ENCODE measurements around the gene CA5A.
A peak's percentile ranks its signal among the peaks of the same experiment; 100 is the strongest.

CA5A gene

DNA sequence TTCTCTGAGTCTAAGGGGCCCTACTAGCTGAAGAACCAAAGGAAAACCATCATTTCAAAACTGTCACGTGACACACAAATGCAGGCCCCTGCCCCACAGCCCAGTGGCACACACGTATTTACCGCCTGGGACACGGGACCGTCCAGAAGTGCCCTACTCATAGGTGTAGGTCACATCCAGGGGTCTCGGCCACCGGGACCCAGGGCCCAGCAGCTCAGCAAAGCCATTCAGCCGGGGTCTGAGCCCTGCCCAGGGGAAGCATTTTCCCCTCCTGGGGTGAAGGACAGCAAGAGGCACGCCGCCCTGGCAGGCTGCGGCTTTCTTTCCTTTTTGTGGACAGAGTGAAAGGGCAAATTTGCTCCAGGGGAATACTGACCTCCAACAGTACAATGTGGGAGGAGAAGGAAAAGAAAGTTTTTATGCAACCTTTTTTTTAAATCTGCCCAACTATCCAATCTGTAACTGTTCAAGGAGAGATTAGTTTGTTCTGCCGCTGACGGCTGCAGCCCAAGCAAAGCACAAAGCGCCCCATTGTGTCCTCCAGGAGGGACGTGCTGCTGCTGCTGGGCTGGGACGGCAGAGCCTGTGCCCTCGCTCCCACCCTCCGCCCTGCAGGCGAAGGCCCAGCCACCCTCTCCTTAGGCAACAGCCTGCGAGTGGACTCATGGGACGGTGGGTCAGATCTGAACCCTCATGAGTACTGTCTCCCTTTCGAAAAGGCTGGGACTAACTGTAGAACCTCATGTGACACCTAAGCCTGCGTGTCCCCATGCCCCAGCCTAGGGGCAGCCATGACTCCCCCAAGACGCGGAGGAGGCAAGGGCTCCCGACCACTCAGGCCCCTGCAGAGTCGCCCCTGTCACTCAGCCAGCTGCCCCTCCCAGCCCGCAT lies 88.3 kb downstream of the CA5A start:
- DNase-seq = peak; percentile 65

DNA sequence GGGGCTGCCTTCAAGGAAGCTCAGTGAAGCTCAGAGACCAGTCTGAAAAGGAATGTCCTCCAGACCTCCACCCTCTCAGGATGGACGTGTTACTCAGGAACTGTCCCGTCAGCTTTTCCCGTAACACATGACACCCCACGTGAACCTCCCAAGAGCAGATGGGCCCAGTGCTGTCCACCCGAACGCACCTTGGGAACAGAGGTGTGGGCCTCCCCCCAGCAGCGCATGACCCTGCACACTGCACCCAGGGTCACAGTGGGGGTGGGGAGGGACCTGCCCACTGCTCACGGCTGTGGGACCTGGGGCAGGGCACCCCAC lies 88.9 kb downstream of the CA5A start:
- DNase-seq = no peak

DNA sequence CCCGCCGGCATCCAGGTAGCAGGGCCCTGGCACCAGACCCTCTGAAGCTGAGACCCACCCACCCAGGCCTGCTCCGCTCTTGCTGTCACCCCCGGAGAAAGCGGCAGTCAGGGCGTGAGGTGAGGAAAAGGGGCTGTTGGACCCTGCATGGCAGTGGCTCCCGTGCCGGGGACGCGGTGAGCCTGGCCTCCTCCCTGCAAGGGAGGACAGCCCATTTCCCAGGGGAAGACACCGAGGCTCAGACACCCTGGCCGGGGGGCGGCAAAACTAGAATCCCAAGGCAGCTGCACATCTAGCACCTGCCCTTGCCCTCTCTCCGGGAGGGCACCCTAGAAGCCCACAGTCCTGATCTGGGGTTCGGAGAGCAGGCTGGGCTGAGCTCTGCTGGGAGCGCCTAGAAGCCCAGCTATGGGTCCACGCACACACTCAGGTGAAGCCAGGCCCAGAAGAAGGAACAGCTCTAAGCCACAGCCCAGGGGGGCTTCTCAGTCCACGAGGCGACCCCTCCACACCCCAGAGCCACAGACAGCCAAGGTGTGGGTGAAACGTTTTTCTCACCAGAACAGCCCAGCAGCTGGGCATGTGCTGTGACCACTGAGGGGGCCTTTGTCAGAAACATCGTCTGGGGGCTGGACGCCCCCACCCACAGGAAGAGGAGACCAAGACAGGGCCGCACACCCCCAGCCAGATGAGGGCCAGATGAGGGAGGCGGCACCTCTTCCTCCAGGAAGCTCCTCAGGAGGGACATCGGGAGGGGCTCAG lies 89.4 kb downstream of the CA5A start:
- DNase-seq = no peak

DNA sequence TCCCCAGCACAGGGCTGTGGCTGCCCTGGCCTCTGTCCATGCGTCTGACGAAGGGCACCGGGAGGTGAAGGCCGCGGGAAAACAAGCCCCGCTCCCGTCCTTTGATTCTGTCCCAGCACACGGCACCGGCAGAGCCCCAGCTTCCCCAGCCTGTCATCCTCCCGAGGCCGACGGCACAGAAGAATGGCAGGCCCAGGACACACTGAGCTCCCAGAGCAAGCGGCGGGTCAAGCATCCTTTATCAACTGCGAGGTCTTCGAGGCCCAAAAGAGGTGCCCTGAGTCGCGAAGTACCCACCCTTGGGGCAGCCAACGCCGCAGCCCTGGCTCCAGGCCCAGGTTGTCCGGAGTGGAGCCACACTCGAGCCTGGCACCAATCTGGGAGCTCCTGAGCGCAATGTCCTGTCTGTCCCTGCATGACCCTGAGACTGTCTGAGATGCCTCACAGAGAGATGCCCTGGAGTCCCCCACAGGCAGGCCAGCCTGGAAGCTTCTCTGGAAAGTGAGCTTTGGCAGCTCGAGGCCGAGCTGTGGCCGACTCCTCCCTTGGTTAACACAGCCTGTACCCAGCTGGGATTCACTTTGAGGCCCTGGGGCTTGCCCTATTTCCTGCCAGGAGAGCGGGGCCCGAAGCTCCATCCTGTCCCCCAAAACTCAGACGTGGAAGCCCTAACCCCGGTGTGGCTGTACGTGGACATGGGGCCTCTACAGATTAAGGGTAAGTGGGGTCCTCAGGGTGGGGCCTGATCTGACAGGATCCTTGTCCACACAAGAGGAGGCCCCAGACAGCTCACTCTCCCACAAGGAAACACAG lies 90.3 kb downstream of the CA5A start:
- no peak for DNase-seq

DNA sequence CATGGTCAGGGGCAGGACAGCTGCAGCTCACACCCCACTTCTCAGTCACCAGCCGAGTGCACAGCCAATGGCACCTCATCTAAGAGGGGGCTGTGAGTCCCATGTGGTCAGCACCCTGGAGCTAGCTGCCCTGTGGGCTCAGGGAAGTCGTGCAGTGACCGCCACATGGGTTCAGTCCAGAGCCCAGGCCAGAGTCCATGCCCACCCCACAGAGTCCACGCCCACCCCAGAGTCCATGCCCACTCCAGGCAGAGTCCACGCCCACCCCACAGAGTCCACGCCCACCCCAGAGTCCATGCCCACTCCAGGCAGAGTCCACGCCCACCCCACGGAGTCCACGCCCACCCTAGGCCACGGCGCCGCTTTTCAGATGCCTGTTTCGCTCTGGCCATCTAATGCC lies 91.1 kb downstream of the CA5A start:
- no peak for DNase-seq

DNA sequence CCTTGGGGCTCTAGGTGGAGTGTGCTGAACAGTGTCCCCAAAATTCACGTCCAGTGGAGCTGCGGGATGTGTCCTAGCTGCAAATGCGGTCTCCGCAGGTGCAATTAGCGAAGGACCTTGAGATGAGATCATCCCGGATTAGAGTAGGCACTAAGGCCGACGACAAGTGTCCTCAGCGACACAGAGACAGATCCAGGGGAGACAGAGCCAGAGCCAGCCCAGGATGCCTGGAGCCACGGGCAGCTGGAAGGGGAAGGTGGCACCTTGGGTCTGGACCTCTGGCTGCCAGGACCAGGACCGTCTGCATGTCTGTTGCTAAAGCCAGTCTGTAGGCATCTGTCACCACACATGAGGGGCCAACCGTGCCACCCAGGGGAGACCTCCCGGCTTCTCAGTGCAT lies 91.5 kb downstream of the CA5A start:
- DNase-seq = no peak

DNA sequence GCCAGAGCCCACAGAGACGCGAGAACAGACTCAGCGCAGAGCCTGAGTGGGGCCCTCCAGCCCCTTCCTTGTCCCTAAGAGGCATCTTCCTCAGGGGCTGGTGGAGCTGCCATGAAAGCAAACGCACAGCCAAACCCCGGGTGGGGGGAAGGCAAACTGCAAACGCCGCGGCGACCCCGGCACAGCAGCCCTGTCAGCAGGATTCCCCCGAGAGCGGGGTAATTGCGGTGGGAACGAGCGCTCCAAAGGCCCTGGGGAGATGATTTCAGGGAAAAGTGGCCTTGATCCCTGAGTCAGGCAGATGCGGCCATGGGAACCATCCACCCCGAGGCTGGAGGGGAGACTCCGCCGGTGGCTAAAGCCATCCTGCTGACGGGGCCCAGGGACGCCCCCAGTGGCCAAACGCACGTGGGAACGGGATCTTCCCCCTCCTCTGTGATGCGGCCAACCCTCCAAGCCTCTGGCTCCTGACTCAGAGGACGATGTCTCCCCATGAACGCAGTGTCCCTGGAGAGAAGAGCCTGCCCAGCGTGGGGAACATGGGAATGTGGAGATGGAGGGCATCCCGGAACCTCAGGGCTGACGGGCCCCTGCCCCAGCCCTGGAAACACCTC lies 92.1 kb downstream of the CA5A start:
- no peak for DNase-seq

DNA sequence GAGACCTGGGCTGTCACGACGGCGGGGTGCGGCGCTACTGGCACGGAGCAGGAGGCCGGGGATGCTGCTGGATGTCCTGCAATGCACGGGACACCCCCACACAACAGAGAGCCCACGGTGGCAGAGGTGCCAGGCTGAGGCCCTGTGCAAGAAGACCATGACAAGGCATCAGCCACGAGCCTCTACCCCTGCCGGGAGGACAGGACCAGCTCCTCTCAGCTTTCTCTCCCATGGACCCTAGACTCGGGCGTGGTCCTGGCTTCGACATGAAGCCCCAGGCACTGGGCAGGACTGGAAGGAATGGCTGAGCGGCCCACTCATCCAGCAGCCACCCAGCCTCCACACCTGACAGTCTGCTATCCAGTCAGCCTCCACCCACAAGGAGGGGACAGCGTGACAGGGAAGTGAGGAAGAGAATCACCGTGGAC lies 92.6 kb downstream of the CA5A start:
- DNase-seq = no peak

DNA sequence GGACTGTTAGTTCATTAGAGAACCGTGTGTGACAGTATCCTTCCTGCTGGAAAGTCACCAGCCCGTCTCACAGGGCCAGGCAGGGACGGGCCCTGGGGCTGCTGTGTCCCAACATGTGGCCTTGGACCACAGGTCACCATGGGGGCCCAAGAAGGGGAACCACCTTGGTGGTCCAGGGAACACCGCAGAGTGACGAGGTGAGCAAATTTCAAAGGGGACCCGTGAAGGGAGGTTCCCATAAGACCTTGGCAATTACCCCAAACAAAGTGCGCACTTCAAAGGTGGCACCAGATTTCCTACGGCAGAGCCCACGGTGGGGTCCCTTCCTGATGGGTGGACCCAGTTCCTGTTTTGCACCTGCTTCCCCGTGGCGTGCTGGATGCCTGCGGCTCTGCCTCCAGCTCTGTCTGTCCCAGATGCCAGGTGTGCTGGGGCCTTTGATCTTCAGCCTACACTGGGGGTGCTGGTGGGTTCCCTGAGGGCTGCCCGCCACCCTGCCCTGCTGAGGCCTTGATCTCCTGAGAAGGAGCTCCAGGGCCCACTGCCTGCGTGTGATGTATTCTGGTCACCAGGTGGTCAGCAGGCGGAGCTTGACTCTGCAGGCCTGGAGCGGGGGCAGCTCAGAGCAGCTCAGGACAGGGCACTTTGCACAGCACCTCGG lies 94.0 kb downstream of the CA5A start:
- DNase-seq = no peak

DNA sequence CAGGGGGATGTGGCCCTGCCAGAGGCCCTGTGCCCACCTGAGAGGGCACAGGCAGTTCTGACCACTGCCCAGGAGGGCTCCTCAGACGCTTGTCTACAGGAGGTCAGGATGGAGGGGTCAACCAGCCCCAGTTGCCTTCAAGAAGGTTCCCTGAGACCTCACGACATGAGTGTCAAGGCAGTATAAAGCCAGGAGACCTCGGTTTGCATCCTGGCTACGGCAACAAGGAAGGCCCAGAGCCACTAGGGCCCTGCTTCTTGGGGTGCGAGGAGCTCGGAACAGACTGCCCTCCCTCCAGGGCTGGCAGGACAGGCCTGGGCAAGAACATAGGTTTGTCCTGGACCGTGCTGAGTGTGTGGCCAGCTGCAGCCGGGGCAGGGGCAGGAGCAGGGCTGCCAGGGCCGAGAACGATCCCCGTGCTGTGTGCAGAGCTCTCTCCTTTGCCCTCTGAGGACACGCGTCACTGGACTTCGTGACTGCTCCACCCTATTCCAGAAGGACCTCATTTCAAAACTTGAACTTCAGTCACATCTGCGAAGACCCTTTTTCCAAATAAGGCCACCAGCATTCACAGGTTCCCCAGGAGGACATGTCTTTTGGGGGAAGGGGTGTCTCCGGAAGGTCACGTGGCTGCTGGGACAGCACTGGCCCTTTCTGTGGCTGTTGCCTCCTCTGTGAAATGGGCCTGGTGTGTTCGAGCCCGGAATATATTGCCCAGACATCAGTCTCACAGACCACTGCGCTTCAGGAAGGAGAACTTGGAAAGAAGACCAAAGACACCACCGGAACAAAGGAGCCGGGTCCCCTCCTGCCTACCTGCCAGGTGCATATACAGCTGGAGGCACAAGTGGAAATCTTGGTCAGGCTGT lies 94.8 kb downstream of the CA5A start:
- DNase-seq = no peak

DNA sequence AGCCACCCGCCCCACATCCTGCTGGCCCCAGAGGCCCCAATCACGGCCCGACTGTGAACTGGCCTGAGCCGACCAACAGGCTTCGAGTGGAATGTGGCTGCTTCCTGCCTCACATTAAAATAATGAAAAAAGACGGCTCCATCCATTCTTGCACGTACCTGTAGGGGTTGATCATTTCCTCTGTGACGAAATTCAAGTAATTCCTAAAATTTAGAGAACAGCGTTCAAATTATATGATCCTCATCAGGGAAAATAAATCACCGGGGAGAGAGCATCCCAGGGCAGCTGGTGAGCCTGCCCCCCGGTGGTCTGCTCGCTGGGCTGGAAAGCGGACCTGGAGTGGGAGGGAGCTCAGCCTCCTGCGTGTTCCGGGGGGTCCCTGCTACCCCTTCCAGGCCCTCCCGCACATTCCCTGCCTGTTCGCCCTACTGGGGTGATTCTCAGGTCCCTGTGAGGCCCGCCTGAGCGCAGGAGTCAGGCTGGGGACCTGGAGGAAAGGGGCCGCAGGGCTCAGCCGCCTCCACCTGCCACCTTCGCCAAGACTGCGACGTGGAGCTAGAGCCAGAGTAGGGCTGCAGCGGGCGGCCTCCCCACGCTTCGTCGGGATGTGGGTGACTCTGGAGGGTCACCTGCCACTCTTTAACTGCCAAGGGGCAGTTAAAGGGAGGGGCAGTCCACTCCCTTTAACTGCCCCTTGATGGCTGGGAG lies 95.9 kb downstream of the CA5A start:
- no peak for DNase-seq

DNA sequence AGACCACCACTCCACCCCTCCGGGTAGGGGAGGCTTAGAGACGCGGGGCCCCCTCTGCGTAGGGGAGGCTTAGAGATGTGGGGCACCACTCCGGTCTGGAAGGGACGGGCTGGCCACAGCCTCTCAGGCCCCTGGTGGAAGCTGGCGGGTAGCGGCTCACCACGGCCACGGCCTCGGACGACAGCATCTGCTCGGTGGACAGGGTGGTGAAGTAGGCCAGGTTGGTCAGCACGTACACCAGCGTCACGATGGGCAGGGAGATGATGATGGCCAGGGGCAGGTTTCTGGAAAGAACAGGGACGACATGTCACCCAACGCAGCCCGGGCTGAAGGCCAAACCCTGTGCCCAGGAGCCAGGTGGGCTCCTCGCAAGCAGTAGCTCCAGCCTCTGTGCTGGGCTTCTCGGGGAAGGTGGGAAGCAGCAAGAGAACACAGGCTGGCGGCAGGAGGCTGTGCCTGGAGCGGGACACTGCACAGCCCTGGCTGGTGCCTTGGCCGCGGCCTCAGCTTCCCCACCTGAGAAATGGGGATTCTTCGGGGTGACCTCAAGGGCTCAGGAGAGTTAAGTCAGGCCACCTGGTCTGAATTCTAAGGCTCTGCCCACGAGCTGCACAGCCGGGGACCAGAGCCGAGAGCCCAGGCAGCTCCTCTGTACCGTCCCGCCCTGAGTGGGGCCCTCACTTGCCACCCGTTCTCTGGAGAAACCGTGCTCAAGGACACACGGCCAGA lies 96.6 kb downstream of the CA5A start:
- no peak for DNase-seq

DNA sequence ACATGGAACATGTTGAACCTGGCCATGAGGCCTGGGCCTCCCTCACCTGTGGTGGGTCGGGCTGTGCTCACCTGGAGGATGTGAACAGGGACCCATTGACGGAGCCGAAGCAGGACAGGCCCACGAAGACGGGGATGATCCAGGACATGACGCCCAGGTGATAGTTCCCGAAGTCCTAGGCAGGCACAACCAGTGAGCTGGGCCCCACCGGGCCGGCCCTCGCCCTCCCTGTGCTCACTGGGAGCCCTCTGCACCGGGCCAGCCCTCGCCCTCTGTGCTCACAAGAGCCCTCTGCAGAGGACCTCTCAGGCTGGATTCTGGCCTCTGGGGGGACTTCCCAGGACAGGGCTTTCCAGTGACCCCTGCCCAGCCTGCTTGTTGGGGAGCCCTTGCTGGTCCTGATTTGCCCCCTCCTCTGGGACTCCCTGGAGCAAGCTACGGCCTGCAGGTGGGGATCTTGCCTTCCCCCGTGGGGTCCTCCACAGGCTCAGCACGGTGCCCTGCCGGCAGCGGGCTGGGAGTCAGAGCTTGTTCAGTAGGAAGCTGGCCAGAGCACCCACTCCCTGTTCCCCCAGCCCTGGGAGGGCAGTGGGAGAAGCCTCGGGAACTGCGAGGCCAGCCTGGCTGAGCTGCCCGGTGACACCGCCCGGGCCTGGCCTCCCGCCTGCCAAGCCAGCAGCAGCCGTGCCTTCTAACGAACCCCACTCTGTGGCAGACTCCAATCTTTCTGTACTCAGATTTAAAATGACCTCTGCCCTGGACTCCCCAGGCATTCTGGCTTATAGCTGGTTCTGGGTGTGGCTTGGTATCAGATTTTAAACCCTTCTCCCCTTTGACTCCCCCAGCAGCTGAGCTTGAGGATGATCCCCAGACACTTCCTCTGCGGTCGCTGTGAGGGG lies 97.4 kb downstream of the CA5A start:
- no peak for DNase-seq

Measured in midbrain (tissue), 1 donor.